C1 segment of cervical spinal cord (tissue), 14 donors: ENCODE measurements around the gene TPST1.
"Not testable (repeated sequence)": the region's sequence is repeated elsewhere in the genome, so short reads cannot be mapped to it uniquely, and the experiment has no call there.

ENCODE experiments used
- DNase-seq, 14 donors: peaks; one replicate each; lab custom pipeline; 2025; lab: John Stamatoyannopoulos, UW

TPST1 gene

GRCh38 chr7:66326501-66327215 lies 121.5 kb downstream of the TPST1 start:
- DNase-seq, result no peak

- DNase-seq, result peak in 4 of 14 donors; percentile 1 to 30 (median 22)
These were observed 125.8 kb downstream of the TPST1 start for GRCh38 chr7:66330961-66331360.

- DNase-seq, result no peak
These were observed 126.7 kb downstream of the TPST1 start for GRCh38 chr7:66331883-66332282.

DNA sequence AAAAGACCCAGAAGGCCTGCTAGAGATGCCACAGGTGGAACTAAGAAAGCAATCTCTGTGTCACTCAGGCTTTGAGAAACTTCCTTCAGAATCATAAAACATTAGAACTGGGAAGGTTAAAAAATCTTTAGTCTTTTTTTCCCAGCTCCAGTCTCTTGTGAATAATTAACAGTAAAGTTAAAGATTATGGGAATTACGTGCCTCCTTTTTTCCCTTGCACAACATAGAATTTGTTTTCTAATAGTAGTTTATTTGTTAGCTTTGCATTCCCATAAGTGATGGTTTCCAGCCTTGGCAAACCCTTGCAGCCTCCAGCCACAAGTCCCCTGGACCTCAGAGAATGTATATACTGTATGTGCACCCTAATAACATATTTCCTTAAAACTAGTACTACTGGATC lies 128.3 kb downstream of the TPST1 start:
- no peak for DNase-seq

GRCh38 chr7:66335318-66335717 lies 130.2 kb downstream of the TPST1 start:
- no peak for DNase-seq

DNA sequence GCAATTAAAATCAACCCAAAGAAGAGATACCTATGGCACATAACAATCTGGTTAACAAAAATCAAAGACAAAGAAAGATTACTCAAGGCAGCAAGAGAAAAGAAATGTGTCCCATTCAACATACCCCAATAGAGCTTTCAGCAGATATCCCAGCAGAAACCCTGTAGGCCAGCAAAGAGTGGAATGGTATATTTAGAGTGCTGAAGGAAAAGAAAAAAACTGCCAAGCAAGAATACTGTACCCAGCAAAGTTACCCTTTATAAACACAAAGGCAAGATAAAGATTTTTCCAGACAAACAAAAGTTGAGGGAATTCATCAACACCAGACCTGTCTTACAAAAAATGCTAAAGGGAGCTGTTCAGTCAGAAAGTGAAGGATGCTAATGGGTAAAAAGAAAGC lies 131.6 kb downstream of the TPST1 start:
- no peak for DNase-seq

GRCh38 chr7:66339141-66339540 lies 134.0 kb downstream of the TPST1 start:
- DNase-seq, result no peak

- no peak for DNase-seq
These were observed 139.0 kb downstream of the TPST1 start for GRCh38 chr7:66344166-66344565.

DNA sequence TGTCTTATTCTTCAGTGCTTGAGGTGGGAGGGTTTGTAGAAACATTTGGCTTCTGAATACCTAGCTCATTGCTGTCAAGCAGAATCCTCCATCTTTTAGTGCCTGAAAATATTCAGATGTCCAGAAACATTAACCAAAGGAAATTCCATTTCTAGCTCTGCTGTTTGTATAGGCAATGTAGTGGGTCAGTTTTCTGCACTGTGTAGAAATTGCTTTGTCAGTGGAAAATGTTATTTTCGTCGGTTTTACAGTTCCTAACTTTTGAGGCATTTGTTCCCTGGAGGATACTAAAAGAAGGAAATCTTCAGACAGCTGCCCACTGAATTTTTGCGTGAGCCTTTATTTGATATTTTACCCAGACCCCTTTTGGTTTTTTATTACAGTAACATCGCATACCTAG lies 143.4 kb downstream of the TPST1 start:
- DNase-seq, result no peak

GRCh38 chr7:66348959-66349358 lies 143.8 kb downstream of the TPST1 start:
- no peak for DNase-seq

DNA sequence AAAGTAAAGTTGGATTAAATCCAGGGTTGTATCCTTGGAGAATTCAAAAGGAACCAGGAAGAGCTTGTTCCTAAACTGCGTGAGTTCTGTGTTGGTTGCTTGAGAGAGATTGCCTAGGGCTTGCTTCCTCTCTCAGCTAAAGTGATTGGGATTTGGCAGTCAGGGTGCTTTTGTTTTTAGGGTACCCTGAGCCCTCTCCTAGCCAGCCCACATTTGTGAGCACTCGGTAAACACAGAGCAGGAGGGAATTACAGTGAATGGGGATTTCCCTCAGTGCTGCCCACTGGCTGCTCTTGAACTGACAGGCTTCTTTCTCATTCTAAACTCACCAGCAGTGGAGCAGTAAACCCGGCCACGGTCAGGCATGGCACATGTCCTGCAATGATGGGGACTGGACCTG lies 146.9 kb downstream of the TPST1 start:
- DNase-seq, result peak in 1 of 14 donors; percentile 1

DNA sequence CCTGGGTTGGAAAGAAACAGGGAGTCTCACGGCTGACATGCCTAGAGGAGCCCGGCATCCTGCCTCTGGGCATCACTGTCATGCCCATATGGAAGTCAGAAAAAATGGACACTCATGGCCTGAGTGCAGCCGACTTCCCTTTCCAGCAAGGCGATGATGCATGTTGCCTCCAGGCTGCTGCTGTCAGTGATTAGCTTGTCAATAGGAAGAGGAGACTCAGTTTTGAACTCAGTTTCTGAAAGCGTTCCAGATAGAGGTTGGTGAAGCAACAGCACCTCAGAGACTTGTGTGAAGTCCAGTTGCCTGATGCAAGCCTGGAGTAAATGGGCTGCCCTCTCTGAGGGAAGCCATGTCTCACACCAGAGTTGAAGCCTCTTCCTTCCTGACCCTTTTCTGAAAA lies 148.4 kb downstream of the TPST1 start:
- no peak for DNase-seq

- DNase-seq, result no peak
These were observed 150.6 kb downstream of the TPST1 start for GRCh38 chr7:66355756-66356155.

DNA sequence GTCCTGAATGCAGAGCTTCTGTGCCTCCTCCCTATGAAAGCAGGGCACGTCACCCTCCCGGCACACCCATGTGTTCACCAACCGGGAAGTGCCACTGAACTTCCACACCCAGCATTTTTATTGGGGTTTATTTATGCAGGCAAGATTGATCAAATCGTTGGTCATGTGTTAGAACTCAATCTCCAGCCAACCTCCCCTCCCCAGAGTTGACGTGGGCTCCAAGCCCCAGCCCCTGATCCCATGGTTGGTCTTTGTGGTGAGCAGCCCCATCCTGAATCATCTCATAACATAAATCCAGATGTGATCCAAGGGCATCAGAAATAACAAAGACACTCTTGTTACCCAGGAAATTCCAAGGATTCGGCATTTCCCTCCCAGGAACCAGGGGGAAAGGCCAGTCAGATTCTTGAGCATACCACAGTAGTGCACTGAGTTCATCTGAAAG lies 151.2 kb downstream of the TPST1 start:
- DNase-seq, result no peak

- DNase-seq, result no peak
These were observed 152.0 kb downstream of the TPST1 start for GRCh38 chr7:66357087-66357486.

- DNase-seq, result peak in 1 of 14 donors; percentile 83
These were observed 154.6 kb downstream of the TPST1 start for GRCh38 chr7:66359656-66360211.

DNA sequence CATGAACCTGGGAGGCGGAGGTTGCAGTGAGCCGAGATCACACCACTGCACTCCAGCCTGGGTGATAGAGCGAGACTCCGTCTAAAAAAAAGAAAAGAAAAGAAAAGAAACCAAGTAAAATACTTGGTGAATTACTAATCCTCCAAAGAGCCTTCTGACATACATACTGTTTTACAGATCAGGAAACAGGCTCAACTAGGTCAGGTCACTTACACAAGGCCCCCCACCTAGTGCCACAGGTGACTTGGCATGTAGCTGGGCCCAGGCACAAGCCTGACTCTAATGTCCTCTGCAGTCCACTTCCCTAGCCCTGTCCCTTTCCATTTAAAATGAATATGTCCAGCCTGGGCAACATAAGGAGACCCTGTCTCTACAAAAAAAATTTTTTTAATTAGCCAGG lies 157.0 kb downstream of the TPST1 start:
- no peak for DNase-seq

GRCh38 chr7:66363635-66364034 lies 158.5 kb downstream of the TPST1 start:
- DNase-seq, result no peak

DNA sequence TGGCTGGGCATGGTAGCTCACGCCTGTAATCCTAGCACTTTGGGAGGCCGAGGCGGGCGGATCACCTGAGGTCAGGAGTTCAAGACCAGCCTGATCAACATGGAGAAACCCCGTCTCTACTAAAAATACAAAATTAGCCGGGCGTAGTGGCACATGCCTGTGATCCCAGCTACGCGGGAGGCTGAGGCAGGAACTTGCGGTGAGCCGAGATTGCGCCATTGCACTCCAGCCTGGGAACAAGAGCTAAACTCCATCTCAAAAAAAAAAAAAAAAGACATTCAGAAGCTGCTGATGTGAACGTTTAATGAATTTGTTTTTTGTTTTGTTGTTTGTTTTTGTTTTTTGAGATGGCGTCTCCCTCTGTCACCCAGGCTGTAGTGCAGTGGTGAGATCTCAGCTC lies 159.9 kb downstream of the TPST1 start:
- DNase-seq, result not testable (repeated sequence)

DNA sequence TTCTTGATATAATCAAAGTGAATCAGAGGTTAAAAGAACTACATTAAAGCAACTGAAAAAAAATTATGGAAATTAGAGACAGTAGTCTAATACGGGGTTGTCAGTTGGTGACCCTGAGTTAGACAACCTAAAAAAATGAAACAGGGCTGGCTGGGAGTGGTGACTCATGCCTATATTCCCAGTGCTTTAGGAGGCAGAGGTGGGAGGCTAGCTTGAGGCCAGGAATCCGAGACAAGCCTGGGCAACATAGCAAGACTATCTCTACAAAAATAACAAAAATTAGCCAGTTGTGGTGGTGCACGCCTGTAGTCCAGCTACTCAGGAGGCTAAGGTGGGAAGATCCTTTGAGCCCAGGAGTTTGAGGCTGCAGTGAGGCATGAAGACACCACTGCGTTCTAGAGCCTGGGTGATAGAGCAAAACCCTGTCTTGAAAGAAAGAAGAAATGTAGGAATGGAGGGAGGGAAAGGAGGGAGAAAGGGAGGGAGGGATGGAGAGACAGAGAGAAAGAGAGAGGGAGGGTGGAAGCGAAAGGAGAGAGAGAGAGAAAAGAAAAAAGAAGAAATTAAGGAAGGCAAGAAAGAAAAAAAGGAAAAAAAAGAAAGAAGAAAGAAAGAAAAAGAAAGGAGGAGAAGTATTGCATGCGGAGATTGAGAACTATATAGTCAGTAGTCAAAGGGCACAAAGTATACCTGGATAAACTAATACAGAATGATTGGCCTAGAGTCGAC lies 166.1 kb downstream of the TPST1 start:
- DNase-seq, result no peak

- not testable (repeated sequence) for DNase-seq
These were observed 169.2 kb downstream of the TPST1 start for GRCh38 chr7:66374141-66374840.

DNA sequence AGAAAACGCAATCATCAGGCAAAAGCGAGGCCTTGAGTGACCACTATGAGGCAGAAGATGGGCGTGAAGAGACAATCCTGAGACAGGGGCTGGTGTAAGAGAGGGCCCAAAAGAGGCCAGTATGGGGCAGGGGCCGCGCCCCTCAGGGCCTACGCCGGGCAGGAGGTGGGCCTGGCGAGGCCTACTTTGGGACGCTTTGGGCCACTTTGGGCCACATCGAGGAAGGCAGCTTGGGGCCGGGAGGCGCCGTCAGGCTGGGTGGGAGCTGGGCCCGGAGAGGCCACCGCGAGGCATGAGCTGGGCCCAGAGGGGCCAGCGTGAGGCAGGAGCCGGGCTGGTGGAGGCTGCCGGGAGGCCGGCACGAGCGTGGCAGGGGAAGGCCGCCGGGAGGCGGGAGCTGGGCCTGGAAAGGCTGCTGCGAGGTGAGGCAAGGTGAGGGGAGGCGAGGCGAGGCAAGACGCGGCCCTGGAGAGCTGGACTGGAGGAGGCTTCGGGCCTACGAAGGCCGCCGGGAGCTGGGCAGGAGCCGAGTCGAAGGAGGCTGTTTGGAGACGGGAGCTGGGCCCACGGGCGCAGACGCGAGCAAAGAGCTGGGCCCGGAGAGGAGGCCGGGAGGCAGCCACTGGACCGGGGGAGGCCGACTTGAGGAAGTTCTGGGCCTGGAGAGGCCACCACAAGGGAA lies 171.3 kb downstream of the TPST1 start:
- DNase-seq, result no peak
